ACC112 (cell line): ENCODE measurements around the gene ADK.

Experiments
- H2AFZ ChIP-seq: fragments of 200-600 bp; sonication (generic); one replicate; pipeline ENCODE4 v1.6.0; 2017; ENCODE audit warnings: antibody characterized with exemption, low read length; ENCODE audit not compliant: unreplicated experiment
- H3K27ac ChIP-seq: fragments of 200-600 bp; sonication (generic); 2 replicates; pipeline ENCODE4 v1.5.1; 2014; ENCODE audit warnings: low read depth, mild to moderate bottlenecking, antibody characterized with exemption, low read length, moderate library complexity
- H3K27me3 ChIP-seq: fragments of 200-600 bp; sonication (generic); 2 replicates; pipeline ENCODE4 v1.6.1; 2014; ENCODE audit warnings: mild to moderate bottlenecking, antibody characterized with exemption, low read length, moderate library complexity, mixed read lengths; ENCODE audit not compliant: insufficient read depth
- H3K36me3 ChIP-seq: fragments of 200-600 bp; sonication (generic); 2 replicates; pipeline ENCODE4 v1.6.1; 2016; ENCODE audit warnings: mild to moderate bottlenecking, antibody characterized with exemption, low read length, moderate library complexity, mixed read lengths; ENCODE audit not compliant: insufficient read depth
- H3K4me1 ChIP-seq: fragments of 200-600 bp; sonication (generic); one replicate; pipeline ENCODE4 v1.6.1; 2016; ENCODE audit warnings: low read length, mixed read lengths; ENCODE audit not compliant: insufficient read depth, unreplicated experiment, control insufficient read depth
- H3K4me3 ChIP-seq: fragments of 200-600 bp; sonication (generic); 2 replicates; pipeline ENCODE4 v1.5.1; 2014; ENCODE audit warnings: mild to moderate bottlenecking, low read depth, low read length
- H3K79me2 ChIP-seq: fragments of 200-600 bp; sonication (generic); one replicate; pipeline ENCODE4 v1.6.0; 2016; ENCODE audit warnings: low read length; ENCODE audit not compliant: control insufficient read depth, unreplicated experiment, insufficient read depth

The ADK gene

DNA sequence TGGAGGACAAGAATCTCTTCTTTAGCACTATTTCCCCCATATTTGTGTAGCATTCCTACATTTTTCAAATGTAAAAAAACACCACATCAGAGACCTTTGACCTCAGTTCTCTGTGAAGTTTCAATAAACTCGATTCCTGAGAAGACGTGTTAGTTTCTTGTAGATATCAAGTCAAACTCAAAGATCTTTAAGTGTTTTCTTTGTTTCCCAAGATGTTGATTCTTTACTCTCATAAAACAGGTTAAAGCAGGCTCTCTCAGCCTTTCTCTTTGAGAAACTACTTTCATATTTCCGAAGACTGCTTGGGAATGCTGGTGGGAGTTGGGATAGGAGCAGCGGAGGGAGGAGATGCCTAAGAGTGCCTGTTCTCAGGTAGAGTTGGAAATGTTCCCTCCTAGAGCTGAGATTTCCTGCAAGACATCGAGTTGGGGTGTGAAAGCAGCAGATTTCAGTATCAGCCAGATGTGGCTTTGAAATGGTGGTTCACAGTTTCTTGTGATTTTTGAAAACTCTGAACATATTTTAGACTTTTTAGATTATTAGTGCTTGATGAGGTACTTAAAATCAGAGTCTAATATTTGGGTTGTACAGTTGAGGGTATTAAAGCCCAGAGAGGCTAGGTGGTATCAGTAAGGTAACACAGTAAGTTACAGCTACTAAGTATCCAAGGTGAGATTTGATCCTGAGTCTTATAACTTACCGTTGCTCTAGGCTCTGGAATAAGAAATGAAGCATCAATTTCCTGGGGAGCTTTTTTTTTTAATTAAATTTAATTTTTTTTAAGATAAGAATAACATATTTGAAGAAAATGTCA lies 13.9 kb downstream of the ADK start:
- Histone ChIP-seq H3K4me1 (peaks cover 33% of the 10 kb centered on the region), H3K27me3 (no peaks in the 10 kb centered on the region), H3K27ac (peak overlapping the region; percentile 20; the same call in 1 of the 2 replicates), H3K79me2 (peaks cover 4% of the 10 kb centered on the region), H3K36me3 (no peaks in the 10 kb centered on the region), H2AFZ (peak overlapping the region; percentile 10), H3K4me3 (no peak overlapping the region)

DNA sequence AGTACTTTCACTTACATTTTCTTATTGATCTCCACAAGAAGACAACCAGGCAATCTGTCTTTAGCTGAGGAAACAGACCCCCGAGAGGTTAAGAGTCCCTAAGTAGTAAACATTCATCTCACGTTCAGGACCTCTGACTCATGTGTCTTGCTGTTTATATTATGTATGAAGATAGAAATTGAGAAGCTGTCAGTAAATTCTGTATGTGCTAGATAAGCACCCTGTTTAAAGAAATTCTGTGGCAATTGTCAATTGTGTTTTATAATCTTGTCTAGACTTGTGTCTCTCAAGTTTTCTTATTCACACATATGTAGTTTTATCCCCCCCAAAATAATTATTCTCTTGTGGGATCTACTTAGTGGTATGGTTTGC lies 14.5 kb downstream of the ADK start:
- no peaks in the 10 kb centered on the region for H3K27me3 ChIP-seq
- H2AFZ ChIP-seq: no peak overlapping the region
- H3K27ac ChIP-seq: peak overlapping the region; percentile 36
- no peaks in the 10 kb centered on the region for H3K36me3 ChIP-seq
- H3K4me3 ChIP-seq: 0 out of 2 replicates have a peak overlapping the region, but pooled peaks have one; percentile 11
- peaks cover 4% of the 10 kb centered on the region for H3K79me2 ChIP-seq
- peaks cover 33% of the 10 kb centered on the region for H3K4me1 ChIP-seq

DNA sequence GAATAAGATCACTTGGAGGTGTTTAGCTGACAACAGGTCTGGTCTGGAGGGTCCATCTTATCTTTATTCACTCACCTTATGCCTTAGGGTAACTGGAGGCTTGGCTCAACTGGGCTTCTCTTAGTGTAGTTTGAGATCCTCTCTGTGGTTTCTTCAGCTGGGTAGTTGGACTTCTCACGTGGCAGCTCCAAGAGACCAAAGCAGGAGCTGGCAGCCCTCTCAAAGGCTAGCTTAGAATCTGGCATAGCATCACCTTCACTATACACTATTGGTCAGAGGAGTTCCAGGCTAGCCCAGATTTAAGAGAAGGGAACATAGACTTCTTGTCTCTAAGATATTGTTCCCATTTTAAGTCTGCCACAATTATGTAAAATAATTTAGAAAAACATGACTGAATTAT lies 16.4 kb downstream of the ADK start:
- no peaks in the 10 kb centered on the region for H3K36me3 ChIP-seq
- H3K4me1 ChIP-seq: peaks cover 33% of the 10 kb centered on the region
- H2AFZ ChIP-seq: no peak overlapping the region
- H3K4me3 ChIP-seq: no peak overlapping the region
- peaks cover 4% of the 10 kb centered on the region for H3K79me2 ChIP-seq
- no peak overlapping the region for H3K27ac ChIP-seq
- H3K27me3 ChIP-seq: no peaks in the 10 kb centered on the region

DNA sequence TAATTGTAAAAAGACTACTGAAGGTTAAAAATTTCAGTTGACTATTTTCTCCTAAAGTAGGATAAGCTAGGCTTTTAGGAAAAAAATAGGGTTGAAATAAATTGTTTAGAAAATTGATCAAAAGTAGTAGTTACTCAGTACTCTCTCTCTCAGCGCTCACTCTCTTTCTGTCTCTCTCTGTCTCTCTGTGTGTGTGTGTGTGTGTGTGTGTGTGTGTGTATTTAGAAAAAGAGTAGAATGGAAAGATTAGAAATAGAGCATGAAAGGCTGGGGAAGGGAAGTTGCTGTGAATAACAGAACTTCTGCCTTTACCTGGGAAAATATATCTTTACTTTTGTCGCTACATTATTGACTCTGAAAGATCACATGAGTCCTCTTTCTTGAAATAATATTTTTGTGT lies 20.6 kb downstream of the ADK start:
- Histone ChIP-seq H2AFZ (no peak overlapping the region), H3K36me3 (no peaks in the 10 kb centered on the region), H3K4me3 (no peak overlapping the region), H3K27me3 (no peaks in the 10 kb centered on the region), H3K4me1 (peaks cover 9% of the 10 kb centered on the region), H3K79me2 (peaks cover 7% of the 10 kb centered on the region), H3K27ac (no peak overlapping the region)

DNA sequence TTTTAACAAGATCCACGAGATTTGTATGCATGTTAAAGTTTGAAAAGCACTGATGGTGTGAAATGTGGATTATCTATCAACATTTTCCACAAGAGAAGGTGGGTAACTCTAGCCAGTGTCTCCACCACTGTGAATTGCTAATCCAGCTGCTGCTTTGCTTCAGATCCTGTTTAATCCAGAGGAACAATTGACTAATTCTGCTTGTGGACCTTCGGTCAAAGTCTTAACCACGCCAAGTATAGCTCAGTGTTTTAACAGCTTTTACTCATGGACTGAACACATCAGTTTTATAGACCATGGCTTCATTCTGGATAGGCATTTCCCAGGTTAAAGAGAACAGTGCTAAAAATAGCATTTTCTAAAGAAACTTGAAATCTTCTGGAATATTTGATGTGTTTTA lies 23.5 kb downstream of the ADK start:
- Histone ChIP-seq H3K4me3 (no peak overlapping the region), H3K27me3 (no peaks in the 10 kb centered on the region), H3K27ac (no peak overlapping the region), H3K79me2 (peaks cover 29% of the 10 kb centered on the region), H3K4me1 (peaks cover 20% of the 10 kb centered on the region), H3K36me3 (no peaks in the 10 kb centered on the region), H2AFZ (no peak overlapping the region)

DNA sequence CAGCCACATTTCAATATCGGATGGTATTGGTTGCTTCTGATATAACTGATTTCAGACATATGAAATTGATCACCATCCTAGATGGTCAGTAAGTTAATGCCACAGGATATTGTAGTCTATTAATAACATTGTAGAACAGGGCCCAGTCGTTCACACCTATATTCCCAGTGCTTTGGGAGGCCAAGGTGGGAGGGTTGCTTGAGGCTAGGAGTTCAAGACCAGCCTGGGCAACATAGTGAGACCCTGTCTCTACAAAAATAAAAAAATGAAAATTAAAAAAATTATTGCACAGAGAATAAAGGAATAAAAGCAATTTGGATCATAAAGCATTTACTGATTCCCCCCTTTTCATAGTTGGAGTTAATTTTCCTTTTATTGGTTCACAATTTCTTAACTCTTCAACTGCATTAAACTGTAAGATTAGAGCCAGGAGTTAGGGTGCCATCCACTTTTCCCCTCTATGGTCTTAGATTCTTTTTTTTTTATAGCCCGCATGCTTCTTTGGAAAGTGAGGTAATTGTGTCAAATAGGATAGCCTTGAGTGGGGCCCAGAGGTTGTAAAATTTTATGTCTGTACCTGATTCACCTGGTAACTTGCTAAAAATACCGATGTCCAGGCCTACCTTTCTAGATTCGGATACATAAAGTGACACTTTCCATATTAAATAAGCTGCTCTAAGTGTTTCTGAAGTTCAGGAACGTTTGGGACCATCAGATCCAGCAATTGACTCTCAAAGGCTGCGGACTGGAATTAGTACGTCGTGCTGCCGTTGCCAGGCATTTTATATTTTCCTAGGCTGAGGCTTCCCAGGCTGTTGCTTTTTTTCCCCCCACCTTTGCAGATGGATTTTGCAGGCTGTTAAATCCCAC lies 24.7 kb downstream of the ADK start:
- H3K4me1 ChIP-seq: peaks cover 25% of the 10 kb centered on the region
- H3K27ac ChIP-seq: peak overlapping the region; percentile 81
- no peaks in the 10 kb centered on the region for H3K27me3 ChIP-seq
- no peaks in the 10 kb centered on the region for H3K36me3 ChIP-seq
- H2AFZ ChIP-seq: peak overlapping the region; percentile 84
- peaks cover 38% of the 10 kb centered on the region for H3K79me2 ChIP-seq
- peak overlapping the region; percentile 84 for H3K4me3 ChIP-seq

DNA sequence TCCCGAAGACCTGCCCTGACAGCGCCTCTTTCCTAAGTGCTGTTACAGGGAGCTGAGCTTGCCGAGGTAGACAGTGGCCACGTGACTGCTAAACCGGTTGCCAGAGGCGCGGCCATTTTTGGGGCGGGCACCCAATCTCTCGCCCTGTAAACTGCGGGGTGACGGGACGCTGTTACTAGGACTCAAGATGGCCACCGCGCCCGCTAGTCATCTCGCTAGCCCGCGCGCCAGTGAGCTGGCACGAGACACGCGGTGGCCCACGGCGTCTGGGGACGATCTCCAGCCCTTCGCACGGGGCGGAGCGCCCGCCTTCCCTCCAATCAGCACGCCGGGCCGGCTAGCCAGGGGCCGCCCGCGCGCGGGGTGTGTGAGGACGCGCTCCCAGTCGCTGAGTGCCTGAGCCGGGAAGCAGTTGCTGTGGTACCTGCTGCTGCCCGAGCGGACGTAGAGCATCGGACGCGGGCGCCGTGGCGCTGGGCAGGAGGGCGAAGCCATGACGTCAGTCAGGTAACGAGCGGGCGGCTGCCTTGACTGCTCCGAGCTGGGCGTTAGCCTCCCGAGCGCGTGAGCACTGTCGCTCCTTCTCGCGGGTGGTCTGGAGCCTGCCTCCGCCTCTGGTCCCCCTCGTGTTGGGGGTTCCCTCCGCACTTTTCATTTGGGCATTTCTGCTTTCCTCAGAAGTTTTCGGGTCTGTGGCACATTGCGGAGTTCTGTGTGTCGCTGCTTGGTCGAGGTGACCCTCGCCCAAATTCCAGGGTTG lies 25.5 kb downstream of the ADK start:
- Histone ChIP-seq H3K27me3 (no peaks in the 10 kb centered on the region), H3K36me3 (no peaks in the 10 kb centered on the region), H3K79me2 (peaks cover 46% of the 10 kb centered on the region), H3K27ac (peak overlapping the region; percentile 81), H2AFZ (peak overlapping the region; percentile 84), H3K4me3 (peak overlapping the region; percentile 84), H3K4me1 (peaks cover 33% of the 10 kb centered on the region)

DNA sequence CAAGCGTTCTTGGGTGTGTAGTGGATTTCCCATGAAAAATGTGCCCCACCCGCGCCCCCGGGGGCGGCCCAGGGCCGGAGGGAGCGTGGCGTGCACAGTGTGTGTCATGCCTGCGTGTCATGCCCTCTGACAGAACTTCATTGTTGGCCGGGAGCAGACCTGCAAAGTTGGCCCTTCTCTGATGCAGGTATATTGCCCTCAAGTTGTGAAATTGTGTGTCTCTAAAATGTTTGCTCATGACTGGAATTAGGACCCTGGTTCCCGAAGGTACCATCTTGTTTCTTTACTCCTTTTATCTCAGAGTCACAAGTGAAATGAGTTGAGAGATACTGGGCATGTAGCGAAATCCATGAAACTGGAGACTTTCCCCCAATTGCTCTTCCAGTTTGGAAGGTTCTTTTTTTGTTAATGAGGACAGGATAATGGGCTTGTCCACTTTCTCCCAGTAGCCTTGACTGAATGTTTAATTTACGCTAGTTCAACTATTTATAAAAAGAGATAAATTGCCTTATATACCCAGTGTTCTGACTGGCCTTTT lies 26.2 kb downstream of the ADK start:
- Histone ChIP-seq H3K27me3 (no peaks in the 10 kb centered on the region), H3K36me3 (no peaks in the 10 kb centered on the region), H3K4me1 (peaks cover 38% of the 10 kb centered on the region), H3K27ac (peak overlapping the region; percentile 81), H2AFZ (peak overlapping the region; percentile 34), H3K4me3 (peak overlapping the region; percentile 84), H3K79me2 (peaks cover 52% of the 10 kb centered on the region)

DNA sequence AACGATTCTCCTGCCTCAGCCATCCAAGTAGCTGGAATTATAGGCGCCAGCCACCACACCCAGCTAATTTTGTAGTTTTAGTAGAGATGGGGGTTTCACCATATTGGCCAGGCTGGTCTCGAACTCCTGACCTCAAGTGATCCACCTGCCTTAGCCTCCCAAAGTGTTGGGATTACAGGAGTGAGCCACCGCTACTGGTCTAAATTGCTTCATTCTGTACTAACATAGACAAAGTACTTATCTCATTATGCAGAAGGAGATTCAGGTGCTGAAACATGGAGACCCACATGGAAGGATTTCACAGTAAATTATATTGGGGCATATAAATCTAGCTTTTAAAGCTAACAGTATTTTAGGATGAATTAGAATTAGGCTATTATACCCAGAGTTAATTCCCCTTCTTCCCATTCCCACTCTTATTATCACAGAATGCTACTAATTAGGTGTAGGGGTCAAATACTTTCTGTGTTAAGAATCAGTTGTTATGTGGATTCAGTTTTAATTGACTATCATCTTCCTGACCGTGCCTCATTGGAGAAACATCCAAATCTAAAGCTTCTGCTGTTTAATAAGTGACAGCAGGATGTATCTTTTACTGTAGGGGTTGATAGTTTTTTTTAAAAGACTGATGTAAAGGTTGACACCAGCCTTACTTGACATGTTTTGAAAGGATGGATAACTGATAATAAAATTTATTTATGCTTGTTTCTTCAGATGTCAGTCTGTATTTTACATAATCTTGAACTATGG lies 27.2 kb downstream of the ADK start:
- peaks cover 60% of the 10 kb centered on the region for H3K79me2 ChIP-seq
- no peaks in the 10 kb centered on the region for H3K36me3 ChIP-seq
- no peak overlapping the region for H3K27ac ChIP-seq
- H3K4me3 ChIP-seq: peak overlapping the region; percentile 49
- H3K27me3 ChIP-seq: no peaks in the 10 kb centered on the region
- H3K4me1 ChIP-seq: peaks cover 38% of the 10 kb centered on the region
- H2AFZ ChIP-seq: no peak overlapping the region
